Left colon (tissue), 2 donors: ENCODE results near the gene STK36. TPM values are rescaled to one million over a fixed set of nuclear protein-coding genes. Genes with fewer than 3 reads are reported as not detected.

ENCODE experiments used
- ATAC-seq: fragments of 200-7000 bp; cut with Tn5 transposase; one replicate; pipeline ENCODE4 v1.9.1; 2020; ENCODE audit warnings: mild to moderate bottlenecking, moderate library complexity
- DNase-seq, 2 donors: peaks; one replicate each; pipeline ENCODE4 v3.0.0-alpha.2; 2020
- intact Hi-C, 2 donors: fragments of 100-400 bp; cut with DNase I in 1 of 2; cut with micrococcal nuclease in 1 of 2; formaldehyde crosslinking; loops; one replicate each; pipeline versions ENCODE4 v1.11.2 to v1.14.0; 2022; cut with DNase I, micrococcal nuclease
- total RNA-seq, 2 donors: library from RNA; stranded (reverse); fragmentation: NEBNext Ultra II Directional; extraction: Animal tissue kit (Norgen Biotek cat#: 25700); gene quantifications; one replicate each; pipeline ENCODE4 v1.2.1, GENCODE V29; 2021
- donor health status: DM: no; HTN: no; CAD: no.
- donor health status: DM: yes; HTN: yes; CAD: no.

The STK36 gene
- total RNA-seq, 2 donors from 2014 or later, result 21.3 to 25.6 TPM

- intact Hi-C loops, result no loop called here
- ATAC-seq (no peak), DNase-seq (peak in 1 of 2 donors; percentile 41)
These were observed 61.5 kb downstream of the STK36 start for GRCh38 chr2:218733171-218734021.

GRCh38 chr2:218734190-218734975, 62.5 kb downstream of the STK36 start:
- ATAC-seq, result no peak
- DNase-seq, result no peak
- intact Hi-C loops, result no loop called here

- intact Hi-C loops, result no loop called here
- ATAC-seq (no peak), DNase-seq (no peak)
These were observed 64.6 kb downstream of the STK36 start for GRCh38 chr2:218736531-218736930.

- intact Hi-C loops, result no loop called here
- no peak for DNase-seq
- ATAC-seq, result no peak
These were observed 71.2 kb downstream of the STK36 start for GRCh38 chr2:218743068-218743467.

GRCh38 chr2:218744615-218745014, 72.7 kb downstream of the STK36 start:
- DNase-seq (no peak), ATAC-seq (no peak)
- intact Hi-C loops, result no loop called here

GRCh38 chr2:218745160-218745558, 73.3 kb downstream of the STK36 start:
- intact Hi-C loops, result no loop called here
- ATAC-seq, result no peak
- no peak for DNase-seq

- intact Hi-C loops, result no loop called here
- ATAC-seq (no peak), DNase-seq (no peak)
These were observed 73.9 kb downstream of the STK36 start for GRCh38 chr2:218745559-218746469.

GRCh38 chr2:218746470-218746795, 74.5 kb downstream of the STK36 start:
- DNase-seq, result no peak
- intact Hi-C loops, result no loop called here
- no peak for ATAC-seq

GRCh38 chr2:218746960-218747359, 75.1 kb downstream of the STK36 start:
- intact Hi-C loops, result no loop called here
- DNase-seq (no peak), ATAC-seq (no peak)

- ATAC-seq (no peak), DNase-seq (no peak)
- intact Hi-C loops, result no loop called here
These were observed 77.0 kb downstream of the STK36 start for GRCh38 chr2:218748741-218749441.

Other genes with a start within 250 kb of the STK36 start
- 10 to 100 TPM in 1 of 2 donors, 1 to 10 TPM in 1; 9.3 to 14.6 TPM for gene USP37, start 103.7 kb upstream of the STK36 start, total RNA-seq
- 10 to 100 TPM; 32.7 to 39.1 TPM for gene CNOT9, start 103.2 kb upstream of the STK36 start, total RNA-seq
- gene PLCD4, start 64.2 kb upstream of the STK36 start, total RNA-seq, result 1 to 10 TPM; 1.0 to 3.8 TPM
- 10 to 100 TPM; 17.9 to 19.5 TPM for gene ZNF142, start 12.5 kb upstream of the STK36 start, total RNA-seq
- 10 to 100 TPM; 29.5 to 30.2 TPM for gene BCS1L, start 12.4 kb upstream of the STK36 start, total RNA-seq
- 10 to 100 TPM; 14.6 to 14.9 TPM for gene RNF25, start 84 bp upstream of the STK36 start, total RNA-seq
- gene TTLL4, start 38.7 kb downstream of the STK36 start, total RNA-seq, result 10 to 100 TPM; 17.6 to 25.4 TPM
- gene CYP27A1, start 110.1 kb downstream of the STK36 start, total RNA-seq, result 10 to 100 TPM; 28.1 to 52.7 TPM
- not detected for gene PRKAG3, start 159.7 kb downstream of the STK36 start, total RNA-seq
- gene WNT6, start 187.7 kb downstream of the STK36 start, total RNA-seq, result under 1 TPM; 0.43 to 0.92 TPM
- 1 to 10 TPM in 1 of 2 donors, under 1 TPM in 1; 0.31 to 1.9 TPM for gene WNT10A, start 208.8 kb downstream of the STK36 start, total RNA-seq